Esophagus muscularis mucosa (tissue), 4 donors: Measurements from ENCODE around the gene EEF1AKMT2. TPM values are rescaled to one million over a fixed set of nuclear protein-coding genes. Genes with fewer than 3 reads are reported as not detected.

Experiments
- DNase-seq: peaks from one replicate; pipeline ENCODE4 v3.0.0-alpha.2; 2017; ENCODE audit errors: extremely low spot score
- H3K27ac ChIP-seq, 4 donors: fragments of 200-600 bp; sonication (generic); replicated peaks in 1 of 4; 1 replicate in 3 of 4; 2 replicates in 1 of 4; pipeline ENCODE4 v1.5.1; 2016 to 2019; ENCODE audit warnings: mild to moderate bottlenecking in 1 of 4
- H3K27me3 ChIP-seq, 4 donors: fragments of 200-600 bp; sonication (generic); one replicate each; pipeline versions ENCODE4 v1.5.1 to v1.6.0; 2016 to 2019
- H3K36me3 ChIP-seq, 4 donors: fragments of 200-600 bp; sonication (generic); one replicate each; pipeline ENCODE4 v1.5.1; 2016 to 2019
- H3K4me1 ChIP-seq, 4 donors: fragments of 200-600 bp; sonication (generic); one replicate each; pipeline ENCODE4 v1.5.1; 2016 to 2019
- H3K4me3 ChIP-seq, 4 donors: fragments of 200-600 bp; sonication (generic); 1 replicate in 2 of 4; 2 replicates in 2 of 4; pipeline ENCODE4 v1.5.1; 2016 to 2019; ENCODE audit warnings: mild to moderate bottlenecking in 4 of 4, moderate library complexity in 1 of 4
- H3K9me3 ChIP-seq, 4 donors: fragments of 200-600 bp; sonication (generic); 1 replicate in 3 of 4; 2 replicates in 1 of 4; pipeline ENCODE4 v1.5.1; 2016 to 2019
- CTCF ChIP-seq, 3 experiments: fragments of 200-600 bp in 2 of 3; fragments of 450-650 bp in 1 of 3; sonication (generic) in 2 of 3; IDR thresholded peaks; one replicate each; pipeline ENCODE4 v1.5.1; 2017 to 2019; ENCODE audit warnings: antibody characterized with exemption in 3 of 3, mild to moderate bottlenecking in 2 of 3, moderate library complexity in 1 of 3
- EP300 ChIP-seq: sonication (generic); formaldehyde crosslinking; IDR thresholded peaks from one replicate; pipeline ENCODE4 v1.6.1; 2017; ENCODE audit warnings: antibody characterized with exemption
- POLR2A ChIP-seq: fragments of 450-650 bp; IDR thresholded peaks from one replicate; pipeline ENCODE4 v1.6.1; 2017; ENCODE audit warnings: antibody characterized with exemption, moderate library complexity, mild to moderate bottlenecking, low read depth
- POLR2AphosphoS5 ChIP-seq, 2 donors: sonication (generic); formaldehyde crosslinking; IDR thresholded peaks; one replicate each; pipeline ENCODE4 v1.6.1; 2017; ENCODE audit warnings: antibody characterized with exemption in 2 of 2
- WGBS: methylation state at CpG from one replicate; pipeline ENCODE4 v1.1.5; 2018; 5-methylcytosine and 5-hydroxymethylcytosine counted together
- intact Hi-C: fragments of 100-400 bp; cut with DNase I; formaldehyde crosslinking; loops from one replicate; pipeline ENCODE4 v1.15.1; 2023
- total RNA-seq, 4 donors: library from RNA; depleted of rRNA; stranded (reverse); fragments of >200 nt; gene quantifications; one replicate each; pipeline versions ENCODE4 v1.1.0 to v1.2.1, GENCODE V29; 2016

EEF1AKMT2 gene
- total RNA-seq, 4 donors from 2014 or later = 9.0 to 11.9 (median 10.0) TPM

- Histone ChIP-seq H3K36me3 (peaks cover 0 to 7% (median 2%) of the 10 kb centered on the region in 4 donors), H3K9me3 (no peaks in the 10 kb centered on the region), H3K4me1 (peaks cover 41 to 55% (median 55%) of the 10 kb centered on the region in 4 donors), H3K27me3 (no peaks in the 10 kb centered on the region), H3K27ac (peak within 1 kb of the TSS; percentile 89 to 90 (median 89)), H3K4me3 (peak within 1 kb of the TSS; percentile 72 to 79 (median 73))
- WGBS = under 1% methylated on average over 15 of the region's 100 CpGs
- intact Hi-C loops = loop anchor here (5.0 kb wide), 4 partner anchors 37 to 327 kb away; partner anchors contain the start of gene OAT
- TF ChIP-seq POLR2AphosphoS5 (IDR thresholded peaks at IDR 0.05) (peak; percentile 16 to 18), EP300 (no peak), CTCF (IDR thresholded peaks at IDR 0.05) (peak in 2 of 3 experiments; percentile 15 to 34), POLR2A (no peak)
- peak; percentile 91 for DNase-seq
Measured at GRCh38 chr10:124744102-124745050, 47.3 kb downstream of the EEF1AKMT2 start, which contains the start of gene FAM53B. FAM53B (minus strand) TSS chr10:124744378; CDS start chr10:124706713, 37,665 bp downstream.

- peaks cover 0 to 6% (median 2%) of the 10 kb centered on the region in 4 donors for H3K36me3 ChIP-seq
- peak overlapping the region; percentile 89 to 90 (median 89) for H3K27ac ChIP-seq
- intact Hi-C loops = loop anchor here (2.0 to 5.0 kb wide), 5 partner anchors 36 to 326 kb away; partner anchors contain the start of gene OAT
- H3K27me3 ChIP-seq = no peaks in the 10 kb centered on the region
- peak overlapping the region; percentile 72 to 79 (median 73) for H3K4me3 ChIP-seq
- H3K9me3 ChIP-seq = no peaks in the 10 kb centered on the region
- TF ChIP-seq POLR2AphosphoS5 (IDR thresholded peaks at IDR 0.05) = no peak
- TF ChIP-seq CTCF (IDR thresholded peaks at IDR 0.05) = no peak
- no peak for TF ChIP-seq EP300
- TF ChIP-seq POLR2A = no peak
- WGBS = 0% methylated on average over 18 of the region's 101 CpGs
- peak; percentile 92 for DNase-seq
- H3K4me1 ChIP-seq = peaks cover 50 to 65% (median 64%) of the 10 kb centered on the region in 4 donors
Measured at GRCh38 chr10:124743191-124744101, 48.2 kb downstream of the EEF1AKMT2 start.

GRCh38 chr10:124742413-124743190 lies 49.1 kb downstream of the EEF1AKMT2 start:
- Histone ChIP-seq H3K36me3 (no peaks in the 10 kb centered on the region), H3K27ac (peak overlapping the region; percentile 89 to 90 (median 89)), H3K4me1 (peaks cover 58 to 73% (median 72%) of the 10 kb centered on the region in 4 donors), H3K9me3 (no peaks in the 10 kb centered on the region), H3K4me3 (peak overlapping the region; percentile 72 to 79 (median 73)), H3K27me3 (no peaks in the 10 kb centered on the region)
- 19% methylated on average over 20 of the region's 42 CpGs for WGBS
- TF ChIP-seq CTCF (IDR thresholded peaks at IDR 0.05) = peak in 1 of 3 experiments; percentile 6
- TF ChIP-seq POLR2AphosphoS5 (IDR thresholded peaks at IDR 0.05) = no peak
- TF ChIP-seq POLR2A = no peak
- no peak for TF ChIP-seq EP300
- no peak for DNase-seq
- intact Hi-C loops = loop anchor here (2.0 to 5.0 kb wide), 5 partner anchors 35 to 325 kb away; partner anchors contain the start of gene OAT
